Measurements from ENCODE around the gene MRPS18A.
"Not testable (repeated sequence)": the region's sequence is repeated elsewhere in the genome, so short reads cannot be mapped to it uniquely, and the experiment has no call there.

MRPS18A gene

GRCh38 chr6:43717389-43717788 is 29.8 kb upstream of the MRPS18A start:
- no peak for DNase-seq (ENCODE audit: low read depth in 2 of 2)

GRCh38 chr6:43716099-43716498 is 28.5 kb upstream of the MRPS18A start:
- DNase-seq (ENCODE audit: low read depth in 2 of 2): no peak

- no peak for DNase-seq (ENCODE audit: low read depth in 2 of 2)
These were observed 27.6 kb upstream of the MRPS18A start for GRCh38 chr6:43715056-43715788.

GRCh38 chr6:43714311-43715055 is 26.9 kb upstream of the MRPS18A start:
- DNase-seq (ENCODE audit: low read depth in 2 of 2): no peak

- no peak for DNase-seq (ENCODE audit: low read depth in 2 of 2)
These were observed 26.2 kb upstream of the MRPS18A start for GRCh38 chr6:43713643-43714310.

- no peak for DNase-seq (ENCODE audit: low read depth in 2 of 2)
These were observed 25.0 kb upstream of the MRPS18A start for GRCh38 chr6:43712579-43712978.

GRCh38 chr6:43710576-43710975 is 23.0 kb upstream of the MRPS18A start:
- no peak for DNase-seq (ENCODE audit: low read depth in 2 of 2)

- DNase-seq (ENCODE audit: low read depth in 2 of 2): no peak
These were observed 22.2 kb upstream of the MRPS18A start for GRCh38 chr6:43709654-43710303.

- no peak for DNase-seq (ENCODE audit: low read depth in 2 of 2)
These were observed 21.5 kb upstream of the MRPS18A start for GRCh38 chr6:43708860-43709653.

- DNase-seq (ENCODE audit: low read depth in 2 of 2): no peak
These were observed 20.2 kb upstream of the MRPS18A start for GRCh38 chr6:43707767-43708166.

GRCh38 chr6:43707269-43707668 is 19.7 kb upstream of the MRPS18A start:
- no peak for DNase-seq (ENCODE audit: low read depth in 2 of 2)

GRCh38 chr6:43706788-43707187 is 19.2 kb upstream of the MRPS18A start:
- DNase-seq (ENCODE audit: low read depth in 2 of 2): no peak

- no peak for DNase-seq (ENCODE audit: low read depth in 2 of 2)
These were observed 18.4 kb upstream of the MRPS18A start for GRCh38 chr6:43705996-43706395.

- no peak for DNase-seq (ENCODE audit: low read depth in 2 of 2)
These were observed 16.2 kb upstream of the MRPS18A start for GRCh38 chr6:43703512-43704429.

GRCh38 chr6:43702534-43703440 is 15.2 kb upstream of the MRPS18A start:
- DNase-seq (ENCODE audit: low read depth in 2 of 2): no peak

GRCh38 chr6:43702171-43702533 is 14.6 kb upstream of the MRPS18A start:
- DNase-seq (ENCODE audit: low read depth in 2 of 2): no peak

- DNase-seq (ENCODE audit: low read depth in 2 of 2): not testable (repeated sequence)
These were observed 13.5 kb upstream of the MRPS18A start for GRCh38 chr6:43700939-43701560.

- DNase-seq (ENCODE audit: low read depth in 2 of 2): no peak
These were observed 12.1 kb upstream of the MRPS18A start for GRCh38 chr6:43699564-43700186.

All from activated CD8-positive, alpha-beta memory T cell treated with anti-CD3 and anti-CD28 coated beads for 4 hours (primary cell).